GM12801 (cell line): ENCODE measurements around the gene ARMH3.

Source experiments
- CTCF ChIP-seq: IDR thresholded peaks from one replicate; pipeline ENCODE4 v1.5.1; 2011; ENCODE audit warnings: control low read depth; ENCODE audit not compliant: insufficient read length; ENCODE audit errors: extremely low read depth

The ARMH3 gene

GRCh38 chr10:101905251-101905650 is 150.7 kb downstream of the ARMH3 start:
- TF ChIP-seq CTCF, result no peak

- TF ChIP-seq CTCF, result no peak
Measured at GRCh38 chr10:101903827-101904550, 152.0 kb downstream of the ARMH3 start.

GRCh38 chr10:101902820-101903145 is 153.2 kb downstream of the ARMH3 start:
- TF ChIP-seq CTCF, result no peak

GRCh38 chr10:101902032-101902819 is 153.7 kb downstream of the ARMH3 start:
- no peak for TF ChIP-seq CTCF

- no peak for TF ChIP-seq CTCF
Measured at GRCh38 chr10:101901340-101901739, 154.6 kb downstream of the ARMH3 start.

GRCh38 chr10:101897633-101898032 is 158.3 kb downstream of the ARMH3 start:
- no peak for TF ChIP-seq CTCF

- no peak for TF ChIP-seq CTCF
Measured at GRCh38 chr10:101896225-101896877, 159.6 kb downstream of the ARMH3 start.
